HL-60 (cell line): ENCODE data around the gene LRRC72.
"Not testable (repeated sequence)": the region's sequence is repeated elsewhere in the genome, so short reads cannot be mapped to it uniquely, and the experiment has no call there.

Experiments used
- DNase-seq, 2 experiments: peaks; one replicate each; pipeline ENCODE4 v3.0.0-alpha.2; 2010 to 2020; ENCODE audit warnings: low read depth in 1 of 2, low spot score in 1 of 2
- H3K27ac ChIP-seq: fragments of 250-450 bp; sonication (Bioruptor Pico); replicated peaks from 2 replicates; pipeline ENCODE4 v1.5.1; 2020; ENCODE audit warnings: mild to moderate bottlenecking, moderate library complexity
- H3K27me3 ChIP-seq: fragments of 250-450 bp; sonication (Bioruptor Pico); 2 replicates; pipeline ENCODE4 v1.5.1; 2021; ENCODE audit warnings: mild to moderate bottlenecking, moderate library complexity; ENCODE audit not compliant: insufficient read depth, poor library complexity, severe bottlenecking
- H3K4me3 ChIP-seq: replicated peaks from 2 replicates; pipeline ENCODE4 v1.5.1; 2011; ENCODE audit warnings: mild to moderate bottlenecking, control low read depth, low read length; ENCODE audit not compliant: insufficient read depth
- GABPA ChIP-seq: IDR thresholded peaks from 2 replicates; pipeline ENCODE4 v1.6.1; 2012; ENCODE audit warnings: low read depth
- POLR2AphosphoS5 ChIP-seq: IDR thresholded peaks from 2 replicates; pipeline ENCODE4 v1.6.1; 2012; ENCODE audit warnings: low read depth
- SPI1 ChIP-seq: IDR thresholded peaks from 2 replicates; pipeline ENCODE4 v1.6.1; 2012; ENCODE audit warnings: low read depth, mild to moderate bottlenecking, borderline replicate concordance
- TF ChIP-seq, protein P1 (sequence below): IDR thresholded peaks from 2 replicates; pipeline ENCODE4 v1.6.1; 2012; ENCODE audit warnings: low read depth; ENCODE audit not compliant: insufficient replicate concordance
- TF ChIP-seq, protein P2 (sequence below): IDR thresholded peaks from one replicate; pipeline ENCODE4 v1.5.1; 2011; ENCODE audit warnings: low read length, control low read depth, inconsistent platforms; ENCODE audit not compliant: insufficient read depth

LRRC72 gene

DNA sequence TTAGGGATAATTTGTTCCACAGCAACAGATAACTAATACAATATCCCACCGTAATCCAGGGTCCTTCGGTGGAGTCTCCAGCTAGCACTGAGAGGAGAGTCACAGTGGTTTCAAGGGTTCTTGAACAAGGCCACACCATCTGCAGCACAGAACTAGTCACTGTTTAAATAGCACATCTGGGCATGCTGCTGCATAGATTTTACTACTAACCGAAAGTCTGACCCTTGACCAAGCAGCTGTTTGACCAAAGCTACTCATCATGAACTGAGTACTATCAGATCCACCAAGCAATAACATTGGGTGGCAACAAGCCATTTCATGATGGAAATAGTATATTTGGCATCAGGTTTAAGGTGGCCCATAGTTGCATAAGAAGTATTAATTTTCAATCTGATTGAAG lies 65.8 kb downstream of the LRRC72 start:
- H3K27ac ChIP-seq: no peak overlapping the region
- H3K27me3 ChIP-seq: no peaks in the 10 kb centered on the region
- no peak overlapping the region for H3K4me3 ChIP-seq
- no peak for DNase-seq
- no peak for TF ChIP-seq POLR2AphosphoS5
- TF ChIP-seq, protein P1, sequence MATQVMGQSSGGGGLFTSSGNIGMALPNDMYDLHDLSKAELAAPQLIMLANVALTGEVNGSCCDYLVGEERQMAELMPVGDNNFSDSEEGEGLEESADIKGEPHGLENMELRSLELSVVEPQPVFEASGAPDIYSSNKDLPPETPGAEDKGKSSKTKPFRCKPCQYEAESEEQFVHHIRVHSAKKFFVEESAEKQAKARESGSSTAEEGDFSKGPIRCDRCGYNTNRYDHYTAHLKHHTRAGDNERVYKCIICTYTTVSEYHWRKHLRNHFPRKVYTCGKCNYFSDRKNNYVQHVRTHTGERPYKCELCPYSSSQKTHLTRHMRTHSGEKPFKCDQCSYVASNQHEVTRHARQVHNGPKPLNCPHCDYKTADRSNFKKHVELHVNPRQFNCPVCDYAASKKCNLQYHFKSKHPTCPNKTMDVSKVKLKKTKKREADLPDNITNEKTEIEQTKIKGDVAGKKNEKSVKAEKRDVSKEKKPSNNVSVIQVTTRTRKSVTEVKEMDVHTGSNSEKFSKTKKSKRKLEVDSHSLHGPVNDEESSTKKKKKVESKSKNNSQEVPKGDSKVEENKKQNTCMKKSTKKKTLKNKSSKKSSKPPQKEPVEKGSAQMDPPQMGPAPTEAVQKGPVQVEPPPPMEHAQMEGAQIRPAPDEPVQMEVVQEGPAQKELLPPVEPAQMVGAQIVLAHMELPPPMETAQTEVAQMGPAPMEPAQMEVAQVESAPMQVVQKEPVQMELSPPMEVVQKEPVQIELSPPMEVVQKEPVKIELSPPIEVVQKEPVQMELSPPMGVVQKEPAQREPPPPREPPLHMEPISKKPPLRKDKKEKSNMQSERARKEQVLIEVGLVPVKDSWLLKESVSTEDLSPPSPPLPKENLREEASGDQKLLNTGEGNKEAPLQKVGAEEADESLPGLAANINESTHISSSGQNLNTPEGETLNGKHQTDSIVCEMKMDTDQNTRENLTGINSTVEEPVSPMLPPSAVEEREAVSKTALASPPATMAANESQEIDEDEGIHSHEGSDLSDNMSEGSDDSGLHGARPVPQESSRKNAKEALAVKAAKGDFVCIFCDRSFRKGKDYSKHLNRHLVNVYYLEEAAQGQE: no peak
- TF ChIP-seq SPI1: no peak
- TF ChIP-seq, protein P2, sequence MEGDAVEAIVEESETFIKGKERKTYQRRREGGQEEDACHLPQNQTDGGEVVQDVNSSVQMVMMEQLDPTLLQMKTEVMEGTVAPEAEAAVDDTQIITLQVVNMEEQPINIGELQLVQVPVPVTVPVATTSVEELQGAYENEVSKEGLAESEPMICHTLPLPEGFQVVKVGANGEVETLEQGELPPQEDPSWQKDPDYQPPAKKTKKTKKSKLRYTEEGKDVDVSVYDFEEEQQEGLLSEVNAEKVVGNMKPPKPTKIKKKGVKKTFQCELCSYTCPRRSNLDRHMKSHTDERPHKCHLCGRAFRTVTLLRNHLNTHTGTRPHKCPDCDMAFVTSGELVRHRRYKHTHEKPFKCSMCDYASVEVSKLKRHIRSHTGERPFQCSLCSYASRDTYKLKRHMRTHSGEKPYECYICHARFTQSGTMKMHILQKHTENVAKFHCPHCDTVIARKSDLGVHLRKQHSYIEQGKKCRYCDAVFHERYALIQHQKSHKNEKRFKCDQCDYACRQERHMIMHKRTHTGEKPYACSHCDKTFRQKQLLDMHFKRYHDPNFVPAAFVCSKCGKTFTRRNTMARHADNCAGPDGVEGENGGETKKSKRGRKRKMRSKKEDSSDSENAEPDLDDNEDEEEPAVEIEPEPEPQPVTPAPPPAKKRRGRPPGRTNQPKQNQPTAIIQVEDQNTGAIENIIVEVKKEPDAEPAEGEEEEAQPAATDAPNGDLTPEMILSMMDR: no peak
- TF ChIP-seq GABPA: no peak

DNA sequence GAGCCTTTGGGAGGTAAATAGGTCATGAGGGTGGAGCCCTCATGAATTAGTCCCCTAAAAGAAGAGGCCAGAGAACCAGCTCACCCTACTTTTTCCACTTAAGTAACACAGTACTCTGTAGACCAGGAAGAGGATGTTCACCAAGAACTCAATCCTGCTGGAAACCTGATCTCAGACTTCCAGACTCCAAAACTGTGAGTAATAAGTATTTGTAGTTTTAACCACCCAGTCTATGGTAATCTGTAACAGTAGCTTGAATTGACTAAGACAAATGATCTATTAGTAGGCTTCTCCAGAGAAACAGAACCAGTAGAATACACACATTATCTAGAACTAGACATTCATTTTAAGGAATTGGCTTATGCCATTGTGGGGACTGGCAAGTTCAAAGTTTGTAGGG lies 67.4 kb downstream of the LRRC72 start:
- no peak for DNase-seq
- Histone ChIP-seq H3K4me3 (no peak overlapping the region), H3K27me3 (no peaks in the 10 kb centered on the region), H3K27ac (no peak overlapping the region)
- TF ChIP-seq, protein P2: no peak
- TF ChIP-seq POLR2AphosphoS5: no peak
- TF ChIP-seq, protein P1: no peak
- no peak for TF ChIP-seq GABPA
- no peak for TF ChIP-seq SPI1

- TF ChIP-seq, protein P2: no peak
- TF ChIP-seq SPI1 (no peak), POLR2AphosphoS5 (no peak), GABPA (no peak)
- TF ChIP-seq, protein P1: no peak
- no peak overlapping the region for H3K27ac ChIP-seq
- no peak for DNase-seq
- H3K4me3 ChIP-seq: no peak overlapping the region
- no peaks in the 10 kb centered on the region for H3K27me3 ChIP-seq
These were observed 68.1 kb downstream of the LRRC72 start for GRCh38 chr7:16594676-16595075.

GRCh38 chr7:16595596-16595995 lies 69.0 kb downstream of the LRRC72 start:
- not testable (repeated sequence) for H3K27me3 ChIP-seq, H3K4me3 ChIP-seq, DNase-seq, H3K27ac ChIP-seq
